ENCODE measurements around the gene WWP2. TPM values are rescaled to one million over a fixed set of nuclear protein-coding genes. Genes with fewer than 3 reads are reported as not detected.
"Not testable (repeated sequence)": the region's sequence is repeated elsewhere in the genome, so short reads cannot be mapped to it uniquely, and the experiment has no call there.

Gene WWP2
- total and polyA plus RNA-seq, 4 donors, result 24.3 to 39.0 (median 31.4) TPM

DNA sequence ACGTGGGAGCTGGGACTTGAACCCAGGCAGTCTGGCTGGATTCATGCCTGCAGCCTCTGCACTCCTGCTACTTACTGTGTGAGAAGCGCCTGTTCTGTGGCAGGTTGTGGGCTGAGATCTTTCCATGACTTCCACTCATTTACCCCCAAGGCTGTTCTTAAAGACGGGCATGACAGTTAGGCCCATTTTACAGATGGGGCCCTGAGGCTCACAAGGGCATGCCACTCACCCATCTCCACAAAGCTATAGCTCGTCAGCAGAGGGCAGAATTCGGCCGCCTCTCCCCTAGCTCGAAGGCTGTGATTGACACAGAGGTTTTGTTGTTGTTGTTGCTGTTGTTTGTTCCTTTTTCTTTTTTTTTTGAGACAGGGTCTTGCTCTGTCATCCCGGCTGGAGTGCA is 210.8 kb downstream of the WWP2 start:
- not testable (repeated sequence) for H3K4me3 ChIP-seq (ENCODE audit: low read depth, low read length); H3K27me3 ChIP-seq (ENCODE audit: control insufficient read depth, insufficient read depth, low read length); H3K4me1 ChIP-seq (ENCODE audit: control insufficient read depth, insufficient read depth, low read length); DNase-seq (ENCODE audit: low read depth in 4 of 6, low spot score in 6 of 6); H3K9me3 ChIP-seq (ENCODE audit: control insufficient read depth, insufficient read depth, low read length); H3K27ac ChIP-seq (ENCODE audit: low read depth, low read length); H3K36me3 ChIP-seq (ENCODE audit: control insufficient read depth, insufficient read depth, low read length)
- WGBS (ENCODE audit: insufficient coverage), result no CpG with 5 or more reads among the region's 8 CpGs

DNA sequence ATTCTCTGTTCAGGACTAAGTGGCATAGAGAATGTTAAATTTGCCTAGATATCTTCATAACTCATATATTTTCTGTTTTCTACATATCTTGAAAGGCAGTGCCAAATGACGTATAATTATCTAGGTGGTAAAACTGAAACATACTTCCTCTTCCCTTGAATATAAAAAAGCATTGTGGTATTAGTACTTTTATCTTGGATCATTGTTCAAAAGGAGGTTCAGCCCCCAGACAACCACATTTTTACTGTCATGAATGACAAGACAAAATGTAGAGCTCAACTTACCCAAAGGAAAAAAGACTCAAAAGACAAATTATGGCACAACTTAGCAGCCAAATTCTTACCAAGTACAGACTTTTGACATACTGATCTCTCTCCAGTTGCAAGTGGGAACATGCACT is 223.1 kb downstream of the WWP2 start:
- not testable (repeated sequence) for DNase-seq (ENCODE audit: low read depth in 4 of 6, low spot score in 6 of 6); H3K4me1 ChIP-seq (ENCODE audit: control insufficient read depth, insufficient read depth, low read length); H3K9me3 ChIP-seq (ENCODE audit: control insufficient read depth, insufficient read depth, low read length); H3K4me3 ChIP-seq (ENCODE audit: low read depth, low read length); H3K36me3 ChIP-seq (ENCODE audit: control insufficient read depth, insufficient read depth, low read length); H3K27ac ChIP-seq (ENCODE audit: low read depth, low read length); H3K27me3 ChIP-seq (ENCODE audit: control insufficient read depth, insufficient read depth, low read length)
- WGBS (ENCODE audit: insufficient coverage), result no CpG with 5 or more reads among the region's 1 CpG

Small RNA genes lying within 50 kb of the gene (small RNA-seq; reads per million reads assigned to genes)
- gene AC026468.1 (ENCODE audit: low replicate concordance), result not detected
- gene MIR140 (ENCODE audit: low replicate concordance), result 123 reads per million, percentile 98 among the genes with 10 or more reads in this experiment
- gene RF00091 (ENCODE audit: low replicate concordance), result not detected

Other genes with a start within 250 kb of the WWP2 start
- 10 to 100 TPM; 35.0 to 44.9 TPM for gene NFAT5, start 196.4 kb upstream of the WWP2 start, total RNA-seq
- gene NFAT5, start 196.4 kb upstream of the WWP2 start, polyA plus RNA-seq (ENCODE audit: insufficient read length in 2 of 2), result 10 to 100 TPM; 14.7 to 17.8 TPM
- gene NQO1, start 35.8 kb upstream of the WWP2 start, total RNA-seq, result 10 to 100 TPM; 18.5 to 93.4 TPM
- gene NQO1, start 35.8 kb upstream of the WWP2 start, polyA plus RNA-seq (ENCODE audit: insufficient read length in 2 of 2), result 10 to 100 TPM; 17.1 to 24.8 TPM
- 10 to 100 TPM; 10.8 to 16.9 TPM for gene NOB1, start 7.4 kb upstream of the WWP2 start, total RNA-seq
- 10 to 100 TPM; 29.0 to 38.7 TPM for gene NOB1, start 7.4 kb upstream of the WWP2 start, polyA plus RNA-seq (ENCODE audit: insufficient read length in 2 of 2)
- gene CLEC18A, start 189.0 kb downstream of the WWP2 start, total RNA-seq, result 1 to 10 TPM; 1.1 to 1.6 TPM
- gene CLEC18A, start 189.0 kb downstream of the WWP2 start, polyA plus RNA-seq (ENCODE audit: insufficient read length in 2 of 2), result 1 to 10 TPM; 1.5 to 2.7 TPM